Measurements from ENCODE around the gene TMEM98.
"Not testable (repeated sequence)": the region's sequence is repeated elsewhere in the genome, so short reads cannot be mapped to it uniquely, and the experiment has no call there.

Gene TMEM98

GRCh38 chr17:32915245-32915644 is 12.7 kb upstream of the TMEM98 start:
- DNase-seq (ENCODE audit: low read depth): no peak

- no peak for DNase-seq (ENCODE audit: low read depth)
These were observed 11.8 kb upstream of the TMEM98 start for GRCh38 chr17:32916134-32916533.

GRCh38 chr17:32917081-32917480 is 10.9 kb upstream of the TMEM98 start:
- no peak for DNase-seq (ENCODE audit: low read depth)

GRCh38 chr17:32917842-32918241 is 10.1 kb upstream of the TMEM98 start:
- DNase-seq (ENCODE audit: low read depth): no peak

- not testable (repeated sequence) for DNase-seq (ENCODE audit: low read depth)
These were observed 8.1 kb upstream of the TMEM98 start for GRCh38 chr17:32919876-32920275.

GRCh38 chr17:32920293-32920692 is 7.7 kb upstream of the TMEM98 start:
- DNase-seq (ENCODE audit: low read depth): no peak

- DNase-seq (ENCODE audit: low read depth): no peak
These were observed 6.9 kb upstream of the TMEM98 start for GRCh38 chr17:32921017-32921416.

GRCh38 chr17:32923905-32924304 is 4.0 kb upstream of the TMEM98 start:
- not testable (repeated sequence) for DNase-seq (ENCODE audit: low read depth)

GRCh38 chr17:32926183-32926582 is 1.8 kb upstream of the TMEM98 start:
- DNase-seq (ENCODE audit: low read depth): no peak

GRCh38 chr17:32926789-32927188 is 1.2 kb upstream of the TMEM98 start:
- DNase-seq (ENCODE audit: low read depth): not testable (repeated sequence)

- DNase-seq (ENCODE audit: low read depth): peak; percentile 31
These were observed 691 bp upstream of the TMEM98 start for GRCh38 chr17:32927201-32927723.

GRCh38 chr17:32928586-32929535 is 908 bp downstream of the TMEM98 start:
- DNase-seq (ENCODE audit: low read depth): peak; percentile 27

GRCh38 chr17:32929588-32929987 is 1.6 kb downstream of the TMEM98 start:
- DNase-seq (ENCODE audit: low read depth): no peak

- no peak for DNase-seq (ENCODE audit: low read depth)
These were observed 2.6 kb downstream of the TMEM98 start for GRCh38 chr17:32930512-32930911.

GRCh38 chr17:32931686-32932085 is 3.7 kb downstream of the TMEM98 start:
- DNase-seq (ENCODE audit: low read depth): no peak

GRCh38 chr17:32933881-32934280 is 5.9 kb downstream of the TMEM98 start:
- peak; percentile 16 for DNase-seq (ENCODE audit: low read depth)

- DNase-seq (ENCODE audit: low read depth): no peak
These were observed 7.8 kb downstream of the TMEM98 start for GRCh38 chr17:32935726-32936125.

GRCh38 chr17:32936186-32936893 is 8.4 kb downstream of the TMEM98 start:
- no peak for DNase-seq (ENCODE audit: low read depth)

- DNase-seq (ENCODE audit: low read depth): peak; percentile 60
These were observed 9.0 kb downstream of the TMEM98 start for GRCh38 chr17:32936894-32937500.

- no peak for DNase-seq (ENCODE audit: low read depth)
These were observed 12.9 kb downstream of the TMEM98 start for GRCh38 chr17:32940706-32941390.

GRCh38 chr17:32941419-32942032 is 13.6 kb downstream of the TMEM98 start:
- no peak for DNase-seq (ENCODE audit: low read depth)
